Measurements from ENCODE around the gene WDR43.
A peak's percentile ranks its signal among the peaks of the same experiment; 100 is the strongest.

Gene WDR43, protein sequence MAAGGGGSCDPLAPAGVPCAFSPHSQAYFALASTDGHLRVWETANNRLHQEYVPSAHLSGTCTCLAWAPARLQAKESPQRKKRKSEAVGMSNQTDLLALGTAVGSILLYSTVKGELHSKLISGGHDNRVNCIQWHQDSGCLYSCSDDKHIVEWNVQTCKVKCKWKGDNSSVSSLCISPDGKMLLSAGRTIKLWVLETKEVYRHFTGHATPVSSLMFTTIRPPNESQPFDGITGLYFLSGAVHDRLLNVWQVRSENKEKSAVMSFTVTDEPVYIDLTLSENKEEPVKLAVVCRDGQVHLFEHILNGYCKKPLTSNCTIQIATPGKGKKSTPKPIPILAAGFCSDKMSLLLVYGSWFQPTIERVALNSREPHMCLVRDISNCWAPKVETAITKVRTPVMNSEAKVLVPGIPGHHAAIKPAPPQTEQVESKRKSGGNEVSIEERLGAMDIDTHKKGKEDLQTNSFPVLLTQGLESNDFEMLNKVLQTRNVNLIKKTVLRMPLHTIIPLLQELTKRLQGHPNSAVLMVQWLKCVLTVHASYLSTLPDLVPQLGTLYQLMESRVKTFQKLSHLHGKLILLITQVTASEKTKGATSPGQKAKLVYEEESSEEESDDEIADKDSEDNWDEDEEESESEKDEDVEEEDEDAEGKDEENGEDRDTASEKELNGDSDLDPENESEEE

DNA sequence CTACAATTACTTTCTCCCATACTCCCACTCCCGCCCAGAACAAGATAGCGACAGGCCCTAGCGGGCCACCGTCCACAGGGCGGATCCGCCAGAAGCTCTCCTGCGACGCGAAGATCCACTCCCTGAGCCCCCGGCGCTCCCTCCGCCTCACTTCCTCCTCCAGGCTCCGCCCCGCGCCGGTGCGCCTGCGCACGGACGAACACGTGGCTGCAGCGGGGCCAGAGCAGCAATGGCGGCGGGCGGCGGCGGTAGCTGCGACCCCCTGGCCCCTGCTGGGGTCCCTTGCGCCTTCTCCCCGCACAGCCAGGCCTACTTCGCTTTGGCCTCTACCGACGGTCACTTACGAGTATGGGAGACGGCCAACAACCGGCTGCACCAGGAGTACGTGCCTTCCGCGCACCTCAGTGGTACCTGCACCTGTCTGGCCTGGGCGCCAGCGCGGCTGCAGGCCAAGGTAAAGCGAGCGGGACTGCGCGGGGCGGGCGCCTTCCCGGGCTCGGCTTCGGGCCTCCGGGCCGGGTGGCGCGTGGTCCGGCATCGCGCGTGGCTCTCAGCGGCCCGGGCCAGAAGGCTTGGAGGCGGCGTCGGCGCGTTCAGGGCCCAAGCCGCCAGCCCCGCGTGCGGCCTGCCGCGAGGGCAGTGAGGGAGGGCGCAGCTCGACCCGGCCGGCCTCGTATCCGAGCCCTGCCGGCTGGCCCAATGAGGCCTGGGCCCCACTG, at the start of gene WDR43:
WDR43 (plus strand) TSS at position 198 of the 719 bp plus-strand sequence; CDS start at position 230, 32 bp downstream.
- DNase-seq = peak; percentile 96

DNA sequence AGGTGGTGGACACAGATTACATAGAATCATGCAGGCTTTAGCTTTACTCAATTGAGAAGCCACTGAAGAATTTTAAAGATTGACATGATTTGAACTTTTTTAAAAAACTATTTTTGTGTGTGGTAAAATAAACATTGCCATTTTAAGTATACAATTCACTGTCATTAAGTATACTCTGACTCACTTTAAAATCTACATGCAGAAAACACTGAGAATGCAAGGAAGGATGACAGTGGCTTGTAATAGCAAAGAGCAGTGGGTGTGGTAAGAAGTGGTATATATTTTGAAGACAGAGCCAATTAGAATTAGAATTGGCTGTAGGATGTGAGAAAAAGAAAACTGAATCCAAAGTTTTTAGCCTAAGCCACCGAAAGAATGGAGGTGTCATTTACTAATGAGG, 39.3 kb upstream of the WDR43 start:
- DNase-seq = no peak

DNA sequence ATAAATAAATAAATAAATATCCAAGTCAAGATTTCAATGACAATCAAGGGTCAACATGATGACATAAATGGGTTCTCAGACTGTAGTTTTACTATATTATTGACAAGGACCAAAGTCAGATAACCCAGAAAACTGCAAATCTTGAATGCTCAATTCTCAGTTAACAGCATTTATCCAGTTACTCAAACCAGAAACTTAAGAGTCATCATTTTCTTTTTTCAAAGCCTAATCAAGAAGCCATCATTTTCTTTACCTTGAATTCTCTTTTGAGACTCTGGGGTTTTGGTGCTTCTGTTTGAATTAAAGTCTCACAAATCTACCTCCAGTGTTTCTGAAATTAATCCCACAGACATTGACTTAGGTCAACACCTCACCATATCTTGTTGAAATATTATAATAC, 38.5 kb upstream of the WDR43 start:
- no peak for DNase-seq

DNA sequence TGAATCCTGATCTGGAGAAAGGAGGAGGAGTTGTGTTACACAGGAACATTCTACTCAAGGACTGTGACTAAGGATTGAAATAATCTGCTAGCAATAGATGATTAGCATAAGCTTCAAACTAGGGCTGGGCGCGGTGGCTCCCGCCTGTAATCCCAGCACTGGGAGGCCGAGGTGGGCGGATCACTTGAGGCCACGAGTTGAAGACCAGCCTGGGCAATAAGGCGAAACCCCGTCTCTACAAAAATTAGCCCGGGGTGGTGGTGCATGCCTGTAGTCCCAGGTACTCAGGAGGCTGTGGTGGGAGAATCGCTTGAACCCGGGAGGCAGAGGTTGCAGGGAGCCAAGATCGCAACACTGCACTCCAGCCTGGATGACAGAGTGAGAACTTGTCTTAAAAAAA, 25.9 kb upstream of the WDR43 start:
- no peak for DNase-seq

DNA sequence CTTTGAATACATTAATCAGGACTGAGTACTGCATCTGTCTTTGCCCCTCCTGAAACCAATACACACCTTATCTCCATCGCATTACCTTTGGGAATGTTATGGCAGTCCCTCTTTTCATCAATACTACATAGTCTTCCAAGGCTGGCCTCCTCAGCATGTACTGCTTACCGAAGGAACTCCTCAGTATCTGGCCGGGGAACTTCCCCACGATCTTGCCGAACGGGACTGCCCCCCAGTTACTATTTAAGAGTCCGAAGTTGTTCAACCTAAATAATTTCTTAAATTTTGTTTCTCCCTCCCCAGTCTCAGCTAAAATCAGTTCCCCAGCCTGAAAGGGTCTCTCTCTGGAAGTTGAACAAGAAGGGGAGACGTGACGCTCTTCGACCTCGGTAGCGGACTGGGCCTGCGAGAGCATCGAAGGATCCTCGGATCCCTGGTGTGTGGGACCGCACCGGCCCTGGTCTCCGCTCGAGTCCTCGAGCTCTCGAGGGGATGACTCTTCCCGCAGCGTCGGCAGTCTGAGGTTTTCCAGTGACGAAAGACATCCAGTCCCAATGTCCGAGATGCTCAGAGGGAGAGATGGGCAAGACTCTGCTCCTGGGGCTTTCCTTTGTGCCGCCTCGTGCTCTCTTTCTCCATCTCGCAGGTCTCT, 24.8 kb upstream of the WDR43 start:
- no peak for DNase-seq

DNA sequence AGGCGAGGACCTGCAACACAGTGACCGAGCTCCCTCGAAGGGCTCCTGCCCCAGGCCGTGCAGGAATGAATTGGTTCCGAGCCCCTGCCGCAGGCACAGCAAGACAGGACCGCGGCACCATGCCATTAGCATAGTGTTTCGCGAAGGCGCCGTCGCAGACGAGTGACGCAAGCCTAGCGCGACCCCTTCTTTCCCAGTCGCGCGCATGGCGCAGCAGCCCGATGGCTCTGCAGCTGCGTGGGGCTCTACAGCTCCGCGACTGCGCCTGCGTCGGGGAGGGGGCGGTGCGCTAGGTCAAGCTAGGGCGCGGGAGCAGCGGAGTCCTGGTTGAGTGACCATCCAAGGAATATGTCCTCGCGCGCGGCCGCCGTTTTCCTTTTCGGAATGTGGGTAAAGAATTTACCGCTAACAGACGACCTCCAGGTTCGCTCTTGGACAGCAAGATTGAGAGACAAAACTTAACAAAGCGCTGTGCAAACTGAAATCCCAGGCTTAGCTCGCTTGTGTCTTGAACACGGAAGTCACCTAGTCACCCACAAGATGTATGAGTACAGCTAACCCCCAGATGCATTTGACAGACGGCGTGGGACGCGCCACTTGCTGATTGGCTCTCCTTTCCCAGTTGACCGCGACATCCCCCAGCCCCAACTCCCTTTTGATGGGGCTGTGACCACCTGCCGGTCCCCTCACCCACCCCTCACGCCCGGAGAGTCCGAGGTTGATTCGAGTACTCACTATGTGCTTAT, 24.1 kb upstream of the WDR43 start, which contains the start of gene TRMT61B:
TRMT61B (minus strand) TSS at position 164 of the 746 bp plus-strand sequence; CDS start at position 132, 32 bp downstream.
- DNase-seq = peak; percentile 97 to 98

DNA sequence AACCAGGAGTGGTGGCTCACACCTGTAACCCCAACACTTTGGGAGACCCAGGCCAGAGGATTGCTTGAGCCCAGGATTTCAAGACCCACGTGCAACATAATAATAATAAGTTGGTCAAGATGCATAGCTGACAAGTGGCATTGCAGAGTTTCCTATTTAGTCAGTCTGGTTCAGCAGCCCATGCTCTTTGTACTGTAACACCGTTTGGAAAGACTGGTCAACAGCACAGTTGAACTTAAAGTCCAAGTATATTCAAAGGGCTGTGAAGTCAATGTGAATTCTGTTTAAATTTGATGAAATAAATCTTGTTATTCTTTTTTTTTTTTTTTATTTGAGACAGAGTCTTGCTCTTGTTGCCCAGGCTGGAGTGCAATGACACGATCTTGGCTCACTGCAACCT, 22.8 kb upstream of the WDR43 start:
- DNase-seq = no peak

DNA sequence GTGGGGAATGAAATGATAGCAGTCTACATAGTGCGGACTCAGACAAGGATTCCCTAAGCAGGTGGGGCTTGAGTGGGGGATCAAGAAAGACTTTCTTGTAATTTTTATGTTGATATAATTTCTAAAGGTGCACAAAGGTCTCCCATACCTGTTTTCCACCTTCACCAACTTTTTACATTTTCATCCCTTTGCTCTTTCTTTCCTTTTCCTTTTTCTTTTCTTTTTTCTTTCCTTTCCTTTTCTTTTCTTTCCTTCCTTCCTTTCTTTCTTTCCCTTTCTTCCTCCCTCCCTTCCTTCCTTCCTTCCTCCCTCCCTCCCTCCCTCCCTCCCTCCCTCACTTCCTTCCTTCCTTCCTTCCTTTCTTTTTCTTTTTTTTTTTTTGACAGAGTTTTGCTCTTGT, 14.3 kb upstream of the WDR43 start:
- DNase-seq = no peak

DNA sequence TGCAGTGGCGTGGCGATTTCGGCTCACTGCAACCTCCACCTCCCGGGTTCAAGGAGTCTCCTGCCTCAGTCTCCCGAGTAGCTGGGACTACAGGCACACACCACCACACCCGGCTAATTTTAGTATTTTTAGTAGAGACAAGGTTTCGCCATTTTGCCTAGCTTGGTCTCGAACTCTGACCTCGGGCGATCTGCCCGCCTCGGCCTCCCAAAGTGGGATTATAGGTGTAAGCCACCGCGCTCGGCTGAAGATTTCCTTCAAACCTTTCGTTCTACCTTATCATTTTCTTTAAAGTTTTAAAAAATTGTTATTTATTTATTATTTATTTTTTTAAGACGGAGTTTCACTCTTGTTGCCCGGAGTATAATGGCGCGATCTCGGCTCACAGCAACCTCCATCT, 979 bp upstream of the WDR43 start:
- DNase-seq = no peak

DNA sequence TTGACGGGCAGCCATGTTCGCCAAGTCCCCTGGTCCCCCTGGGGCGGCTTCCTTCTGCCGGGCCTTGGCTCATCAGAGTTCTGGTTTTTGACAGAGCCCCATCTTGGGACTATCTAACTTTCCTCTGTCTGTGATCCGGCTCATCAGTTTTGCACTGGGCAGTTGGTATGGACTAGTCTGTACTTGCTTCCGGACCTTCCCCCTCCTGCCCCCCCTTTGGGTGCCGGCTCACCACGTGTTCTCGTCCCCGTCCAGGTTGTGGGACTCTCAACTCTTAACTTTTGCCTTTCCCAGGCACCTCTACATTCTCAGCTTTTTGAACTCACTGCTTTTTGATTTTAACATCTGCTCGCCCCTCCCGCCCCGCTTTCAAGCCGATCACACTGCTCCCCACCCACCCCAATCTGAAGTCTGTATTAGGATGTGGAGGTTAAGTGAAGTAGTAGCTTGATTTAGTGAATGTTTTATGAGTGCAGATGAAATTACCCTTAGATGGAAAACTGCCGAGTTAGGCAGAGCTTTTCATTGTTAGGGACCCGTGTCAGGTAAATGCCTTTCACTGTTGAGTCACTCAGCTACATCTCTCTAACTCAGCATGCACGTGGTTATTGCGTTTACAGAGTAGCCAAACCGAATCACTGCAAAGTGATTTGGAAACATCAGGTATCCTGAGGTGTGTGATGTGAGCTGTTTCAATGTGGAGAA, 874 bp downstream of the WDR43 start:
- DNase-seq = peak; percentile 52 to 61

DNA sequence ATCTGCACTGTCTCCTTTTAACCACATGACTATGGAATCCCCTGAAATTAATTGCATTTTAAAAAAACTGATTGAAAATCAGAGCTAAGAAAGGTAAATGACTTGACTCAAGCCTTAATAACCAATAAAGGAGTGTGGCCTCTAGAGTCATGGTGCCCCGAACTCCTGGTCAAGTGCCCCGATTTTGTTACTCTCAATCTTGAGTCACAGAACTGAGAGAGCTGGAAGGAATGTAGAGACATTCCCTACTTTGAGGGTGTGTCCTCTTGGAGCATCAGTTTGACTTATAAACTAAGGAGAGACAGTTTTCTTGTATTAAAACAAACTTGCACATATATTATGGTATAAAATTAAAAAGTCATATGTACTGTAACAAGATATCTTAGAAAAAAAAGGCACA, 2.4 kb downstream of the WDR43 start:
- DNase-seq = no peak

DNA sequence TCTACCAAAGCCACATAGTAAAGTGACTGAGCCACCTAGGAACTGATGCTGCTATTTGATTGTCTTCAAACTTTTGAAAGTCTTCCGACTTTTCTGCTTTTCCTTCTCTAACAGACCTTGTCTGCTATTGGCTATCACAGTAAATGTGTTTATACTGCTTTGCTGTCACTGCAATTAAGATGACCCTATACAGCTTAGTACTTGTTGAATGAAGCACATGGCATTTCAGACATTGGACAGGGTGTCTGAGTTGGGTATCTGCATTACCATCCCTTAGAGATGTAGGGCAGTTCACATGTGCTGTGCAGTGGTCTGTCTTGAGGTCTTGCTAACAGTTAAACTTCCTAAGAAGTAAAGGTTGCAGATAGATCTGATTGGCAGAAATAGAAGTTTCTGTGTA, 3.6 kb downstream of the WDR43 start:
- DNase-seq = no peak

DNA sequence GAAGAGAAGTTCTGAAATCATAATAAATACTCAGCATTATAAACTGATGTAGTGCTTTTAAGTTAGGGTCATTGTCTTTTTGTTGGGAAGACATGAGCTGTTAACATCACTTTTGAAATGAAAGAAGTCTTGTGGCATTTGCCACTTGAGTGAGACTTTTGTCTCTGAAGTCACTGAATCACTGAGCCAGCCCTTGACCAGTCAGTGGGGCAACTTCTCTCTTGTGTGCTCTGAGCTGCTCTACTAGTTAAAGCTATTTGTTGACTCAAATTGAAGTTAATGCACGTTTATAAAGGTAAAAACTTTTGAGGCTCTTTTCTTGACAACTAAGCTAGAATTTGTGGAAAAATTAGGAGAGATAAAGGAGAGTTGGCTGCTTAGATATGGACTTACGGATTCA, 6.7 kb downstream of the WDR43 start:
- DNase-seq = no peak

DNA sequence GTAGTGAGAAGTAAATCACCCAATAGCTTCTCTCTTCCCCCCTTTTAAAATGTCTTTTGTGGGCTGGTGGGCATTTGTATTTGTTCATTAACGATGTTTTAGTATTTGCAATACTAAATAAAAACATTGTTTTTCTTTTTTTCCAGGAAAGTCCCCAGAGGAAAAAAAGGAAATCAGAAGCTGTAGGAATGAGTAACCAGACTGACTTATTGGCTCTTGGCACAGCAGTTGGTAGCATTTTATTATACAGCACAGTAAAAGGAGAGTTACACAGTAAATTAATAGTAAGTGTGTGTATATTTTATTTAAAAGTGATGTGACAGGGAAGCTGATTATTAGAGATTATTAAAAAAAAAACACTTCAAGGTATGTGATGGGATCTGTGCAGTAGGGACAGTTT, 7.4 kb downstream of the WDR43 start:
- no peak for DNase-seq

DNA sequence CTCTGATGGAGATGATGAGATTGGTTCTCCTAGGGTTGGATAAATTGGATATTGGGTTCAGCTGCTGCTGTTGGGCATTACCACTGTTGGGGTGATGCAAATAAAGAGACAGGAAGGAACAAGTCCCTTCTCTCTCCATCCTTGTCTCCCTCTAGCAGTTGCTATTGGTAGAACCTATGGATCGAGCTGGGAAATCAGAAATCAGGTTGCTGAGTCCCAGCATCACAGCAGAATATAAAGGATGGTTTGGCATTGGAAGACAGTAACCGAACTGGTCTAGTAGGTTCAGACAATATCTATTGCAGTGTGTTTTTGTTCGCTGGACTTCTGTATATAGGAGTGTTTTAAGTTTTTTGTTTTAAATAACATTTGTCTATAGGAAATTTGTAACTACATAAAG, 8.1 kb downstream of the WDR43 start:
- no peak for DNase-seq

DNA sequence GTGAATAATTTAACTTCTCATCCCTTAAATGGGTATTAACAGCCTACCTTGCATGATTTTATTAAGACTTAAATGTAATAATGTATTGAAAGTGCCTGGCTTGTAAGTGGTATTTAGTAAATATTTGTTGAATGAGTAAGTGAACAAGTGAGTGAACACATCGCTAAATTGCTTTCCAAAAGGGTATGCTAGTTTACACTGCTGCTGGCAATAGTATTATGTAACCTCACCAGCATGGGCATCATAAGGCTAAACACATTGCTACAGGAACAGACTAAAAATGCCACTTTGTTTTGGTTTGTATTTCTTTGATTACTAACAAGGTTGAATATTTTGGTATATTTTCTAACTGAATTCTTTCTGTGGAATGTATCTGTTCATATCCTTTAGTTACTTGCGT, 9.8 kb downstream of the WDR43 start:
- no peak for DNase-seq

DNA sequence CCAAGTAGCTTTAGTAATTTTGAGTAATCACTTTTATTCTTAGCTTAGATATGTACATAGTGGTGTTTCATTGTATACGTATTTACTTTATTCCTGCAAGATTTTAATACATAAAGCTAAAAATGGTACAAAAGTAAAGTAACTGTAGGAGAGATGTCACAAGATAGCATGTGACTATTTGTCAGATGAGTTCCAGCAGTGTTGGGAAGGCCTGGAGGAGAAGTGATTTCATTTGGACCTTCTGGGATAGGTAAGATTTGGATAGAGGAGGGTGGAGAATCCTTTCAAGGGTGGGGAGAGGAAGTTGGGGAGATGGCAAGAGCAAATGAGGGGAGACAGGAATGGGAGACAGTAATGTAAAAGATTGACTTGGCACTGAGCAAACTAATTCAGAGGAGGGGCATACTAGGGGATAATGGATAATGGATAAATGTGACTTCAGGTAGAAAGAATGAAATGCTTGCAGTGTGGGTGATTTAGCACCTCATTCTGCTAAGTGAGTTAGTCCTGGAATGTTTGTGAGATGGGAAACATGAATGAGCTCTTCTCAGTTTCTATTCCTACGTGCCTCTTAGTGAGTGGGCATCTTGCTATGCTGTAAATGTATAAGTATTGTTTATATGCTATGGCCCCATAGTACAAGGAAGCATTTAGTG, 10.5 kb downstream of the WDR43 start:
- no peak for DNase-seq

DNA sequence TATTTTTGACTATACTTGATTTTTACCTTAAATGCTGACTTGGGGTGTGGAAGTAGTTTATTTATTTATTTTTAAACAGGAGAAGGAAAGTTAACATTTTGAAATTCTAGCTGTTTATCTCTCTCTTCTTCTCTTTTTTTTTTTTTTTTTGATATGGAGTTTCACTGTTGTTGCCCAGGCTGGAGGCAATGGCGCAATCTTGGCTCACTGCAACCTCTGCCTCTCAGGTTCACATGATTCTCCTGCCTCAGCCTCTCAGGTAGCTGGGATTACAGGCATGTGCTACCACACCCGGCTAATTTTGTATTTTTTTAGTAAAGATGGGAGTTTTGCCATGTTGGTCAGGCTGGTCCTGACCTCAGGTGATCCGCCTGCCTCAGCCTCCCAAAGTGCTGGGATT, 11.1 kb downstream of the WDR43 start:
- DNase-seq = no peak

DNA sequence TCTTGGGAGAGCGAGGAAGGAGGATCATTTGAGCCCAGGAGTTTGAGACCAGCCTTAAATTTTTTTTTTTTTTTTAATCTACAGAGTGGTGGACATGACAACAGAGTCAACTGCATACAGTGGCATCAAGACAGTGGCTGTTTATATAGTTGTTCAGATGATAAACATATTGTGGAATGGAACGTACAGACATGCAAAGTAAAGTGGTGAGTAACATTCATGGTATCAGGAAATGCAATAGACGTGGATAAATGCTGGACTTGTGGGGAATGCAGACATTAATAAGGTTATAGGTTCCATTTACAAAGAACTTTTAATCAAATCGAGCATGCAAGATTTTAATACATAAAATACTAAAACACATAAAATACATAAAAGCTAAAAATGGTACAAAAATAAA, 11.9 kb downstream of the WDR43 start:
- DNase-seq = no peak

DNA sequence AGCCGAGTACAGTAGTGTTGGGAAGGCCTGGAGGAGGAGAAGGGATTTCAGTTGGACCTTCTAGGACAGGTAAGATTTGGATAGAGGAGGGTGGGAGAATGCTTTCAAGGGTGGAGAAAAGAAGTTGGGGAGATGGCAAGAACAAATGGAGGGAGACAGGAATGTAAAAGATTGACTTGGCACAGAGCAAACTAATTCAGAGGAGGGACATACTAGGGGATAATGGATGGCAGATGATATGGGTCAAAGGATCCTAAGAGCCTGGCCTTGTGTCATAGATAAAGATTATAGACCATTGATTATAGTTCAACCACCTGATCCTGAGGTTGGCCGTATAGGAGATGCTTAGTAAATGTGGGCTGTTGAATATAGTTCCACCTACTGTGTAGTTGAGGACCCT, 12.4 kb downstream of the WDR43 start:
- no peak for DNase-seq

DNA sequence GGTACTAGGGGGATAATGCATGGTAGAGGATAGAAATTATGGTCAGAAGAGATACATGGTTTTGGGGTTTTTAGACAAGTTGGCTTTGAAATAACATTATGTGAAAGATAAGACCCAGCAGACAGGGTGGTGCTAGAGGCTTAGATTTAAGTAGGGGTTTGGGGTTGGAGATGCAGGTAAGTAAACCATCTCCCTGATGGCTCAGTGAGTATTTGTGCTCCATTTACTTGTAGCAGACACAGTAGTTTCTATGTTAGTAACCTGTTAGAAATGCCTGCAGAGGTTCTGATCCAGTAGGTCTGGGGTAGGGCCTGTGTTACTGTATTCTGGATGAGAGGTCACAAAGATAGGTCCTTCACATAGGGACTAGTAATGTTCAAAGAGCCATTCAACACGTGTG, 13.7 kb downstream of the WDR43 start:
- DNase-seq = no peak

Measured in activated CD4-positive, alpha-beta T cell treated with anti-CD3 and anti-CD28 coated beads, Interleukin-2, amount 50 U/mL, for 48 hours (primary cell).